ENCODE data around the gene METTL3. TPM values are rescaled to one million over a fixed set of nuclear protein-coding genes. Genes with fewer than 3 reads are reported as not detected.
A peak's percentile ranks its signal among the peaks of the same experiment; 100 is the strongest.

METTL3 gene
- total and polyA plus RNA-seq, 2 of the 13 experiments (the other 11 are each of a cell fraction or from before 2014, with no cell fraction given): 123 to 130 TPM

- 0 out of 2 replicates have a peak, but pooled peaks have one; percentile 7 for TF ChIP-seq ONECUT2 (CRISPR knock-in tag; IDR thresholded peaks at IDR 0.05)
- TF ChIP-seq FOXM1 (CRISPR knock-in tag; IDR thresholded peaks at IDR 0.05): no peak
- TF ChIP-seq TCF7 (IDR thresholded peaks at IDR 0.05; ENCODE audit: low read depth): no peak
- TF ChIP-seq, protein P1, sequence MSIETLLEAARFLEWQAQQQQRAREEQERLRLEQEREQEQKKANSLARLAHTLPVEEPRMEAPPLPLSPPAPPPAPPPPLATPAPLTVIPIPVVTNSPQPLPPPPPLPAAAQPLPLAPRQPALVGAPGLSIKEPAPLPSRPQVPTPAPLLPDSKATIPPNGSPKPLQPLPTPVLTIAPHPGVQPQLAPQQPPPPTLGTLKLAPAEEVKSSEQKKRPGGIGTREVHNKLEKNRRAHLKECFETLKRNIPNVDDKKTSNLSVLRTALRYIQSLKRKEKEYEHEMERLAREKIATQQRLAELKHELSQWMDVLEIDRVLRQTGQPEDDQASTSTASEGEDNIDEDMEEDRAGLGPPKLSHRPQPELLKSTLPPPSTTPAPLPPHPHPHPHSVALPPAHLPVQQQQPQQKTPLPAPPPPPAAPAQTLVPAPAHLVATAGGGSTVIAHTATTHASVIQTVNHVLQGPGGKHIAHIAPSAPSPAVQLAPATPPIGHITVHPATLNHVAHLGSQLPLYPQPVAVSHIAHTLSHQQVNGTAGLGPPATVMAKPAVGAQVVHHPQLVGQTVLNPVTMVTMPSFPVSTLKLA (IDR thresholded peaks at IDR 0.05): no peak
- no peak for TF ChIP-seq SIX4 (CRISPR knock-in tag; IDR thresholded peaks at IDR 0.05)
- TF ChIP-seq ARID2 (CRISPR knock-in tag; IDR thresholded peaks at IDR 0.05; ENCODE audit: borderline replicate concordance): no peak
- no peak for TF ChIP-seq JARID2 (CRISPR knock-in tag; IDR thresholded peaks at IDR 0.05; ENCODE audit: insufficient replicate concordance)
- no peak for TF ChIP-seq PREB (CRISPR knock-in tag; IDR thresholded peaks at IDR 0.05)
- no peak for TF ChIP-seq TBL1XR1 (IDR thresholded peaks at IDR 0.05; ENCODE audit: borderline replicate concordance, low read length, partially characterized antibody)
- no peak for TF ChIP-seq TCF12 (IDR thresholded peaks at IDR 0.05)
- no peak for TF ChIP-seq TCF12 (CRISPR knock-in tag; IDR thresholded peaks at IDR 0.05)
- peak; percentile 20; the same call in 1 of the 2 replicates for TF ChIP-seq ZNF224 (CRISPR knock-in tag; IDR thresholded peaks at IDR 0.05)
- TF ChIP-seq DNMT1 (CRISPR knock-in tag; IDR thresholded peaks at IDR 0.05): 0 out of 2 replicates have a peak, but pooled peaks have one; percentile 22
- 0 out of 2 replicates have a peak, but pooled peaks have one; percentile 32 for TF ChIP-seq MATR3 (CRISPR knock-in tag; IDR thresholded peaks at IDR 0.05)
- TF ChIP-seq, protein P2, sequence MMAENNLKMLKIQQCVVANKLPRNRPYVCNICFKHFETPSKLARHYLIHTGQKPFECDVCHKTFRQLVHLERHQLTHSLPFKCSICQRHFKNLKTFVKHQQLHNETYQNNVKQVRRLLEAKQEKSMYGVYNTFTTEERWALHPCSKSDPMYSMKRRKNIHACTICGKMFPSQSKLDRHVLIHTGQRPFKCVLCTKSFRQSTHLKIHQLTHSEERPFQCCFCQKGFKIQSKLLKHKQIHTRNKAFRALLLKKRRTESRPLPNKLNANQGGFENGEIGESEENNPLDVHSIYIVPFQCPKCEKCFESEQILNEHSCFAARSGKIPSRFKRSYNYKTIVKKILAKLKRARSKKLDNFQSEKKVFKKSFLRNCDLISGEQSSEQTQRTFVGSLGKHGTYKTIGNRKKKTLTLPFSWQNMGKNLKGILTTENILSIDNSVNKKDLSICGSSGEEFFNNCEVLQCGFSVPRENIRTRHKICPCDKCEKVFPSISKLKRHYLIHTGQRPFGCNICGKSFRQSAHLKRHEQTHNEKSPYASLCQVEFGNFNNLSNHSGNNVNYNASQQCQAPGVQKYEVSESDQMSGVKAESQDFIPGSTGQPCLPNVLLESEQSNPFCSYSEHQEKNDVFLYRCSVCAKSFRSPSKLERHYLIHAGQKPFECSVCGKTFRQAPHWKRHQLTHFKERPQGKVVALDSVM (CRISPR knock-in tag; IDR thresholded peaks at IDR 0.05): no peak; the same call in 1 of the 2 replicates
- TF ChIP-seq, protein P3, sequence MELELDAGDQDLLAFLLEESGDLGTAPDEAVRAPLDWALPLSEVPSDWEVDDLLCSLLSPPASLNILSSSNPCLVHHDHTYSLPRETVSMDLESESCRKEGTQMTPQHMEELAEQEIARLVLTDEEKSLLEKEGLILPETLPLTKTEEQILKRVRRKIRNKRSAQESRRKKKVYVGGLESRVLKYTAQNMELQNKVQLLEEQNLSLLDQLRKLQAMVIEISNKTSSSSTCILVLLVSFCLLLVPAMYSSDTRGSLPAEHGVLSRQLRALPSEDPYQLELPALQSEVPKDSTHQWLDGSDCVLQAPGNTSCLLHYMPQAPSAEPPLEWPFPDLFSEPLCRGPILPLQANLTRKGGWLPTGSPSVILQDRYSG (CRISPR knock-in tag; IDR thresholded peaks at IDR 0.05): 0 out of 2 replicates have a peak, but pooled peaks have one; percentile 22
These were observed 55.6 kb downstream of the METTL3 start (continued) for GRCh38 chr14:21455592-21455911.
